Measurements from ENCODE around the gene MIOX.
A peak's percentile ranks its signal among the peaks of the same experiment; 100 is the strongest.

MIOX gene

GRCh38 chr22:50473088-50473487 is 13.6 kb upstream of the MIOX start:
- no peak for DNase-seq (ENCODE audit: low read depth in 1 of 2, low spot score in 1 of 2)

DNA sequence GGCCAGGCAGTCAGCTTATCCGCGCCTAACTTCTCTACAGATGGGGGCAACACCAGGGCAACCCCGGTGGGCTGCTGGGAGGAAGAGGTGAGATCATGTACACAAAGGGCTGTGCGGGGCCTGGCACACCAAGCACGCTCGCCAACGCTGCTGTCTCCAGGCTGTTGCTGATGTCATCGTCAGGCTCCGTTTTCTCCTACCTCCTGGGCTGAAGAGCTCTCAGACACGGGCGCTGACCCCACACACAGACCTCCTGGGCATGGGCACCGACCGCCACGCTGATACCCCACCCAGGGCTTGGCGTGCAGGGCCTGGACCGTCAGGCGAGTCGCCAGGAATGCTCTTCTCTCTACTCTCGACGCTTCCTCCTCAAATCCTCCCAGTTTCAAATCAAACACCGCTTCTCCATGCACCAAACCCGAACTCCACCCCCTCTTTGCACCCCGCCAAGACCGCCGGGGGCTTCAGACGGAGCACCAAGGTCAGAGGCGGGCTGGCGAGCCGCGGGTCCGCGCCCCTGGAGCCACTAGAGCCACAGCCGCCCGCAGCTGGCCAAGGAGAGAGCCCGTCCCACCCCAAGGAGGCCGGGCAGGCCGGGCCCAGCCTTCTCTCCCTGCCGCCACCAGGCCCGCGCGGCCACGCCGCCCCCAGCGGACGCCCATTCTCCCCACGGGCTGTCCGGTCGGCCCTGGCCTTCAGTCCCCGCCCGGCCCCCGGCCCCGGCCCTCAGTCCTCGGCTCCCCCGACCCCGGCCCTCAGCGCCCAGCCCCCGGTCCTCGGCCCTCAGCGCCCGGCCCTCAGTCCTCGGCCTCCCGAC is 12.6 kb upstream of the MIOX start:
- no peak for DNase-seq (ENCODE audit: low read depth in 1 of 2, low spot score in 1 of 2)

- DNase-seq (ENCODE audit: low read depth in 1 of 2, low spot score in 1 of 2): peak; percentile 81 to 83
Measured at GRCh38 chr22:50474710-50475651, 11.7 kb upstream of the MIOX start, which contains the start of gene SBF1. SBF1 (minus strand) TSS chr22:50475035; CDS start chr22:50474840, 195 bp downstream.

DNA sequence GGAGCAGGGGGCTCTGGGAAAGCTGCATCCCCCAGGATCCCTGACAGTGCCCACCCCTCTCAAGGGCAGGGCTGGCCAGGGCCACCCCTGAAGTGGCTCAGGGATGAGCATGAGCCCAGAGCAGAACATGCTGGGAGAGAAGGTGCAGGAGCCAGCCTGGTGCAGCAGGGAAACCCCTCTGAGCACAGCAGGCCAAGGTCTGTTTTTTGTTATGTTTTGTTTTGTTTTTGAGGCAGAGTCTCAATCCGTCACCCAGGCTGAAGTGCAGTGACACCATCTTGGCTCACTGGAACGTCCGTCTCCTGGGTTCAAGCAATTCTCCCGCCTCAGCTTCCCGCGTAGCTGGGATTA is 11.0 kb upstream of the MIOX start:
- no peak for DNase-seq (ENCODE audit: low read depth in 1 of 2, low spot score in 1 of 2)

DNA sequence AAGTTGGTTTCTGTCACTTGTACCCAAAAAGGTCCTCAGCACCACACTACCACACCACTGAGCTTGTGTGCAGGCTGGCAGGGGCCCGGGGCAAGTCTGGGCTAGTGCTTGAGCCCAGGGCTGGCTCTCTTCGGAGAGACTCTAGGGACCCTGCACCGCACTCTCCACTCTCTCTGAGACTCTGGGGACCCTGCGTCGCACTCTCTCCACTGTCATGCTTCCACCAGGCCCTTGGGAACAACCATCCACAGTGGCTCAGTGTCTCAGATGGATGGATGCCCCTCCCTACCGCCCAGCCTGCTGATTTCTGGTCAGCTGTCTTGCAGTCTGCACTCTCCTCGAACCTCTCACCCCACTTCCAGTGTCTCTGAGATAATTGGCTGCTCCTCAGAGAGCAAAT is 9.8 kb upstream of the MIOX start:
- no peak for DNase-seq (ENCODE audit: low read depth in 1 of 2, low spot score in 1 of 2)

DNA sequence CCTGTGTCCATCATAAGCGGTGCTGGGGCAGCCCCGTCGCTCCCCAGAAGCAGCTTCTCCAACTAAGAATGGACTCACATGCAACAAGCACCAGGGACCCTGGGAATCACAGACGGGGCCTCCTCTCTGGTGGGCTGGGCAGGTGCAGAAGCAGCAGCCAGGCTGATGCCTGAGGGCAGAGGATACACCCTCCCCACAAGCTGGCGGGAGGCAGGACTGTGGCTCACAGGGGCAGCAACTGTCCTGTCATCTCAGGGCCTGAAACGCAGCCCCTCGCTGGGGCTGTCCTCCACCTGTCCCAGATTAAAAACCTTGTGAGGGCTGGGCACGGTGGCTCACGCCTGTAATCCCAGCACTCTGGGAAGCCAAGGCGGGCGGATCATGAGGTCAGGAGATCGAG is 8.7 kb upstream of the MIOX start:
- no peak for DNase-seq (ENCODE audit: low read depth in 1 of 2, low spot score in 1 of 2)

GRCh38 chr22:50479721-50480120 is 6.9 kb upstream of the MIOX start:
- no peak for DNase-seq (ENCODE audit: low read depth in 1 of 2, low spot score in 1 of 2)

GRCh38 chr22:50481045-50481439 is 5.6 kb upstream of the MIOX start:
- no peak for DNase-seq (ENCODE audit: low read depth in 1 of 2, low spot score in 1 of 2)

- DNase-seq (ENCODE audit: low read depth in 1 of 2, low spot score in 1 of 2): peak; percentile 50 to 60
Measured at GRCh38 chr22:50481440-50482106, 5.1 kb upstream of the MIOX start, which contains the start of gene ADM2. ADM2 (plus strand) TSS chr22:50481543; CDS start chr22:50481848, 305 bp downstream.

DNA sequence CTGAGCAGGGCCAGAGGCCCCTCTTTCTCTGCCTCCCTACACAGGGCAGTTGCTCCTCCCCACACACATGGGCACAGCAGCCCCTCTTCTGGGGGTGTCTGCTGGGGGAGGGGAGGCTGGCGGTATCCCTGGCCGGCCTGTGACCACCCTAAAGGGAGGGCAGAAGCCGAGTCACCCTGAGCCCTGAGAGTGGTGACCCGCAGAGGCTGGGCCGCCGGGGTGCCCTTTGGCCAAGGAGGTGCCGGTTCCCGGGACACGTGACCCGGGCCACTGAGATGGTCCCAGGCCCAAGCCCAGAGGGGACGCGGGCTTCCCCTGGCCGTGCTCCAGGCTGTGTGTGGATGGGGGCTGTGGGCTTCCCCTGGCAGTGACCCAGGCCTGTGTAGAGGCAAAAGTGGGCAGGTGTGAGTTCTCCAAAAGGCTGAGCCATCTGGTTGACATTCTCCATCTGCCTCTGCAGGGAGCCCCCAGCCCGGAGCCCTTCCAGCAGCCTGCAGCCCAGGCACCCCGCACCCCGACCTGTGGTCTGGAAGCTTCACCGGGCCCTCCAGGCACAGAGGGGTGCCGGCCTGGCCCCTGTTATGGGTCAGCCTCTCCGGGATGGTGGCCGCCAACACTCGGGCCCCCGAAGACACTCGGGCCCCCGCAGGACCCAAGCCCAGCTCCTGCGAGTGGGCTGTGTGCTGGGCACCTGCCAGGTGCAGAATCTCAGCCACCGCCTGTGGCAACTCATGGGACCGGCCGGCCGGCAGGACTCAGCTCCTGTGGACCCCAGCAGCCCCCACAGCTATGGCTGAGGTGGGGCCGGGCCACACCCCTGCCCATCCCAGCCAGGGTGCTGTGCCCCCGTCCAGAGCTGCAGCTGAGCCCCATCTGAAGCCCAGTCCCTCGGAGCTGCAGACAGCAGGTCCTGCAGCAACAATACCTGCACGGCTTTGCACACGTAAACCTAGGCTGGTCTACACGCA is 4.3 kb upstream of the MIOX start:
- DNase-seq (ENCODE audit: low read depth in 1 of 2, low spot score in 1 of 2): no peak

DNA sequence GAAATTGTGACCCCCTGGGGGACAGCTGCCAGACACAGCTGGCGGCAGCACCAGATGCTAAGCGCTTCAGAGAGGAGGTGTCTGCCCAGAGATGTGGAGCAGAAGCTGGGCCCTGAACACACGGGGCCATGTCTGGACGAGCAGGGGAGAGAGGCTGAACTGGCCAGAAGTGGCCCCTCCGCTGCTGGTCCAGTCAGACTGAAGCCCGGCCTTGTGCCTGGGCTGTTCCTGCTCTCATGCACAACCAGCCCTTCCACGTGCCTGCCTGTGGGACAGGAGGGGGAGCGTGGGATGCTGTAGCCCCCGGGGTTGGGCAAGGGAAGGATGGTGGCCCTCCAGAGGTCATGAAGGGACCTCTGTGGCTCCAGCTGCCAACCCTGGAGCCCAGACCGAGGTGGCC is 3.6 kb upstream of the MIOX start:
- no peak for DNase-seq (ENCODE audit: low read depth in 1 of 2, low spot score in 1 of 2)

DNA sequence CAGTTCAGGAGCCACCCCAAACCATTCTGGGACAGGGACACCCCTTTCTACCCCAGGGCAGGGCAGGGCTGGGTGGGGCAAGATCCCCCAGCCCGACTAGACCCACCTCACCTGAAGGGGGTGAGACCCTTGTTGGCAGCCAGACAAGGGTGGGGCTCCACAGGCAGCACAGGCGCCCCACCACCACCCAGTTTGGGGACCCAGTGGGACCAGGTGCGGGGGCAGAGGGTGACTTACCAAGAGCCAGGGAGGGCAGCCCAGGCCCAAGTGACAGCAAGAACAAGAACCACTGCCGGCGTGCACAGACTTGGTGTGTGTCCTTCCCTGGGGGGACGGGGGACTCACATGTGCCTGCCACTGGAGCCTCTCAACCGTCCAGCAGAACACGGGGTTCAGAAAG is 3.1 kb upstream of the MIOX start:
- no peak for DNase-seq (ENCODE audit: low read depth in 1 of 2, low spot score in 1 of 2)

GRCh38 chr22:50483977-50484853 is 2.4 kb upstream of the MIOX start:
- no peak for DNase-seq (ENCODE audit: low read depth in 1 of 2, low spot score in 1 of 2)

GRCh38 chr22:50485221-50486131 is 1.2 kb upstream of the MIOX start:
- DNase-seq (ENCODE audit: low read depth in 1 of 2, low spot score in 1 of 2): no peak

- no peak for DNase-seq (ENCODE audit: low read depth in 1 of 2, low spot score in 1 of 2)
Measured at GRCh38 chr22:50487290-50488005, 789 bp downstream of the MIOX start.

DNA sequence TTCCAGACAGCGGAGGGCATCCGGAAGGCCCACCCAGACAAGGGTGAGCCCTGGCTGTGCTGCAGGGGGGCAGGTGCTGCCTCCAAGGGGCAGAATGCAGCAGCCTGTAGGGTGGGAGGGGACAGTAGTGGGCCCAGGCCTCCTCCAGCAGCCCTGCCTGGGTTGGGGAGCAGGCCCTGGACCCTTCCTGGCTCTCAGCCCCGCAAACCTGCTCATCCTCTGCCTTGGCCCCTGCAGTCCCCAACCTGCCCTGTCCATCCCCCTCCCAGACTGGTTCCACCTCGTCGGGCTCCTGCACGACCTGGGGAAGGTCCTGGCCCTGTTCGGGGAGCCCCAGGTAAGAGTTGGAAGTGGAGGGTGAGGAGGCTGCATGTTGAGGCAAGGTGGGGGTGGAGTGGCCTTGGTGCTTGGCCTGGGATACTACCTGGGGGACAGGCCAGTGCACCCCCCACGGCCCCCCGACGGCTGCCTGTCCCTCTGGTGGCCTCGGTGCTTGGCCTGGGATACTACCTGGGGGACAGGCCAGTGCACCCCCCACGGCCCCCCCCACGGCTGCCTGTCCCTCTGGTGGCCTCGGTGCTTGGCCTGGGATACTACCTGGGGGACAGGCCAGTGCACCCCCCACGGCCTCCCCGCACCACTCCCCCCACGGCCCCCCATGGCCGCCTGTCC is 1.5 kb downstream of the MIOX start:
- DNase-seq (ENCODE audit: low read depth in 1 of 2, low spot score in 1 of 2): no peak

- no peak for DNase-seq (ENCODE audit: low read depth in 1 of 2, low spot score in 1 of 2)
Measured at GRCh38 chr22:50488886-50489285, 2.2 kb downstream of the MIOX start.
